ENCODE measurements around the gene CFAP61.

The CFAP61 gene

DNA sequence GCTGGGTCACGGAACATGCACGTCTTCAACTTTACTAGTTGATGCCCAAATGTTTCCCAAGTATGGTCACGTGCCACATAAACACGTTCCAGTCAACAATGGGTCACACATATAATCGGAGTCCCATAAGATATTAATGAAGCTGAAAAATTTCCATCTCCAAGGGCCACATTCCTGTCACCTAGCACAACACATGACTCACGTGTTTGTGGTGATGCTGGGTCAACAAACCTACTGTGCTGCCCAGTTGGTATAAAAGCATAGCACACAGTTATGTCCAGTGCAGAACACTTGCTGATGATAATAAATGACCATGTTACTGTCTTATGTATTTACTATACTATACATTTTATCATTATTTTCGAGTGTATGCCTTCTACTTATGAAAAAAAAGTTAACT lies 247.6 kb downstream of the CFAP61 start:
- no peak for DNase-seq (ENCODE audit: low read depth, low spot score)
- H3K27ac ChIP-seq: no peak overlapping the region

DNA sequence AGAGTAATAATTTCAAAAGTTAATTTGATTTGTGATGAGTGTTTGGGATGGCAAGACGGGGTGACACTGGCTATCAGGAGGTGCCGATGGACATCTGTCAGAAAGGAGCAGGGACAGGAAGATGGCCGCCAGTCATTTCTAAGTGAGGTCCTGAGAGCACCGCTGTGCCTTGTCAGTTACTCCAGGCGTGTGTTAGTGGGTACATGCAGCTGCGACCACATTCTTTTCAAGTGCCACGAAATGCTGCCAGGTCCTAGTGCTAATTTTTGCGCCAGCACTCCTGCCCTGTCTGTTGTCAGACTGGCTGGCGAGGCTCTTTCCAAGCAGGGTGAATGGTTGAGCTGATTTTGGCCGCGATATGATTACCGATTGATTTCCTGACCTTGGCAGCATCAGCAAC lies 251.0 kb downstream of the CFAP61 start:
- no peak for DNase-seq (ENCODE audit: low read depth, low spot score)
- no peak overlapping the region for H3K27ac ChIP-seq

DNA sequence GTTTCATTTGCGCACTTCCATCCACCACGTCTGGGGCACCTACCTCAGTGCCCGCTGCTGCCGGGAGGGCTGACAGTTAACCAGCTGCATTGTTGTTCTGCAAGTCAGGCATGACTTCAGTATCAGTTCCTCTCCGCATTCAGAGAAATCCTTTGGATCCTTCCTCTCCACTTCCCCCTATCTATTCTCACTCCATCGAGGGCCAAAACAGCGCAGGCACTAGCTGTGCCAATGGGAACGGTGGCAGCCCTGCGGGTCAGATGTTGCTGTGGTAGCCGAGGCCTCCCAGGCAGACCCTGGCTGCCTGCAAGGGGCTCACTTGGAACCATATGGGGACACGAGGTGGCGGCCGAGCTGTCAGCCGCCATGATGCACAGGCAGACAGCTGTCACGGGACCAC lies 251.4 kb downstream of the CFAP61 start:
- H3K27ac ChIP-seq: no peak overlapping the region
- DNase-seq (ENCODE audit: low read depth, low spot score): no peak

DNA sequence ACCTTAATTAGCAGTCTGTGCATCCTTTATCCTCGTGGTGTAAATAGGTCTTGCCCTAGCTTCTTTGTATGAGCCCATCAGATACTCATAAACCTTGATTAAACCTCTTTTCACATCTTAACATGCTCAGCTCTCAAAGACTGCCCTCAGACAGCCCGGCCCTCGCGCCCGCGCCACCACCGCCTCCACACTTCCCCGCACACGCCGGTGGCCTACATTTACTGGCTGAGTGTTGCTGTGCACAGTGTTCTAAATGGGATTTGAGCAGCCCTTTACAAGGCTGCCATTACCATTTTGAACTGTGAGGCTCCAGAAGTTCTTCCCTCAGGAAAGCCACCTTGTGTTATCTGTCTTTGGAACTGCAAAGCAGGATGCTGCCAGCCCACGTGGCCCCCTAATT lies 252.6 kb downstream of the CFAP61 start:
- H3K27ac ChIP-seq: no peak overlapping the region
- DNase-seq (ENCODE audit: low read depth, low spot score): no peak

DNA sequence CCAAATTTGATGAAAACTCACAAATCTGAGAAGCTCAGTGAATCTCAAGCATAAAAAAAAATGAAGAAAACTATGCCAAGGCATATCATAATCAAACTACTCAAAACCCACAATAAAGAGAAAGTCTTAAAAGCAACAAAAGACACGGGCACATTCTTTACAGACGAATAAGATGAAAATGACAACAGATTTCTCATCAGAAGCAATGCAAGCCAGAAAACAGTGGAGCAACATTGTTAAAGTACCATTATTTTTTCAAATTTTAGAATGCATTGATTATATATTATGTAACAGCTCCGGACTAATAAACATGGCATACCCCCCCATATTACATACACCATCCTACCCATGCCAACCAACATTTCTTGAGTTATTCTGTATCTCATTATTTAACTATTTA lies 260.2 kb downstream of the CFAP61 start:
- no peak for DNase-seq (ENCODE audit: low read depth, low spot score)
- H3K27ac ChIP-seq: no peak overlapping the region

DNA sequence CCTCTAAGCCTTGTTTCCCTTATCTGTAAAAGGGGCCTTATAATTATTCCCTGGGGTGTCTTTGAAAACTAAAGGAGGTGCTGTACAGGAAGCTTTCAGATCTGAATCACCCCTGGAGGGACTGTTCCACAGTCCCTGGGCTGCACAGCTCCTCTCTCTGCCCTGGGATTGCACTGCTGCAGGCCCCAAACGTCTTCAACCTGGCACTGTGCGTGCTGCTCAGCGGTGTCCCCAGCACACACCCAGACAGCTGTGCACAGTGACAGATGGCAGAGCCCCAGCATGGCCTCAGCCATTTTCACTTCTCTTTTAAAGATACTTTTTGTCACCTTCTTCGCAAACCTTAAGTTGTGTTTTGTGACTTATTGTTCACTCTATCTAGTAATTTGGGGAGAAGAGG lies 264.9 kb downstream of the CFAP61 start:
- no peak for DNase-seq (ENCODE audit: low read depth, low spot score)
- H3K27ac ChIP-seq: no peak overlapping the region

DNA sequence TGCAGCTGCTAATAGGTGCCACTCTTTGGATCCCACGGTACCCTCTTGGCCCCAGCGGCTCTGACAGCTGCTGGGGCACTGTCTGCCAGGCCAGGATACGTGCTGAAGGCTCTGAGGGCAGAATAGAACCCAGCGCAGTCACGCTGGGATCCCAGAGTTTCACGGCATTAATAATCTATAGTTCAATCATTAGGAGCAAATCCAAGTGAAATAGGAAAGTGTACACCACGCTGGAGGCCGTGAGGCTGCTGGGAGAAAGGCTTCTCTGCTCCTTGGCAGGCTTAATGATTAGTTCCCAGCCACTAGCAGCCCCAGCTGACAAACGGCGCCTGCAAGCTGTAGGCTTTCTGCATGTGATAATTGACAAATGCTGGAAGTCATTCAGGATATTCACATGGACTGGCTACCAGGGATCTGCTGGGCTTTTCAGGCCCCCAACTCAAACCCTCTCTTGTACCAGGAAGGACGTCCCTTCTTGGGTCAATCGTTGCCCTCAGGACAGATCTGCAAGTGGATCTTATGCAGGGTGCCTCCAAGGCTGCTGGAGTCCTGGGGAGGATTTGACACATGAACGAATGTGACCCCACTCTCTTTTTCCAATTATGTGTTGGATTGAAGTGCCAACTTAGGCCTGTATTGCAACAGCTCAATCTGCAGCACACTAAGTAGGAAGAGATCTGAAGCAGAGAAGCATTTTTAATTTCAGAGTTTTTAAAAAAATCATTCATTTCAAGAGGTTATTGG lies 265.5 kb downstream of the CFAP61 start:
- H3K27ac ChIP-seq: no peak overlapping the region
- no peak for DNase-seq (ENCODE audit: low read depth, low spot score)

DNA sequence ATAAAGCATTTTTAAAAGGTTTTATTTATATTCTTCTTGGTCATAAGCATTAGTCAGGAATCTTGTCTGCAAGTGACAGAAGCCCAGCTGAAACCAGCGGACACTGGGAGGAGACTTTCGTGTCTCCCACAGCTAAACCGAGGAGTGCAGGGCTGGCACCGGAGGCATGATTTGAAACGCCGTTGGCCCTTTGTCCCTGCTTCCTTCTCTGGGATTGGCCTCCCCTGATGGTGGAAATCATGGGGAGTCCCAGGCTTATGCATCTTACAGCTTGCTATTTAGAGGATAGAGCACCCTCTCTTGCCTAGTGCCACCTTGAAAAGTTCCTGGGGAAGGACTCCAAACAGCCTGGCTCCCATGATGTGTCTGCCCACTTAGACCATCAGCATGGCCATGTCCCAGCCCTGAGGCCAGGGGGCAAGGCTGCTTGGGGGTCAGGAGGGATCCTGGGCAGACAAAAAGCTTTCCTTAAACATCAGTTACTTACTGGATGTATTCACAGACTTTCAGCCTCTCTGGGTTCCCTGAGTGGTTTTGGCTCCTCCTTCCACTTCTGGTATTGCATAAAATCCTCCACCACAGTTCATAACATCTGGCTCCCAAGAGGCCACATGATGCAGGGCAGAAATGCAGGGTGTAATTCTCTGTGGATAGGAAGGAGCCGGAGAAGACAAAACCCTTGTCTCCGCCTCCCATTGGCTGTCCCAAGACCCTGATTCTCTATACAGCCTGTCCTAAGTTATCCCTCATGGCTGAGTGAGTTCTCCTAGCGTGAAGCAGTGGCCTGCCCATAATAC lies 266.2 kb downstream of the CFAP61 start:
- DNase-seq (ENCODE audit: low read depth, low spot score): no peak
- H3K27ac ChIP-seq: no peak overlapping the region

DNA sequence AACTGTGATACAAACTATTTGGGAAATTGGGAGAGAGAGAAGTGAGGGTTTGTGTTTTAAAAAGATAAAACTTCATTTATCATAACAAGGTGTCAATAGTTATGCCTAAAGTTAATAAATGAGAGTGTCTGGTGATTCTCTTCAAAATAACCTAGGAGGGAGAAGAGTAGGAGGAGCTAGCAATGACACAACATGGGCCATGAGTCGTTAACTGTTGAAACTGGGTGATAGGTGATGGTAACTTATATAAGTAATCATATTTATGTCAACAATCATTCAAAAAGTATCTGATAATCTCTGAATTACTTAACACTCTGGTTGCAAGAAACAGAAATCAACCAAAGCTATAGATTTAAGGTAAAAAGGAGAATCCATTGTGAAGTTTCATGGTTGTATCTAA lies 268.8 kb downstream of the CFAP61 start:
- no peak for DNase-seq (ENCODE audit: low read depth, low spot score)
- no peak overlapping the region for H3K27ac ChIP-seq

DNA sequence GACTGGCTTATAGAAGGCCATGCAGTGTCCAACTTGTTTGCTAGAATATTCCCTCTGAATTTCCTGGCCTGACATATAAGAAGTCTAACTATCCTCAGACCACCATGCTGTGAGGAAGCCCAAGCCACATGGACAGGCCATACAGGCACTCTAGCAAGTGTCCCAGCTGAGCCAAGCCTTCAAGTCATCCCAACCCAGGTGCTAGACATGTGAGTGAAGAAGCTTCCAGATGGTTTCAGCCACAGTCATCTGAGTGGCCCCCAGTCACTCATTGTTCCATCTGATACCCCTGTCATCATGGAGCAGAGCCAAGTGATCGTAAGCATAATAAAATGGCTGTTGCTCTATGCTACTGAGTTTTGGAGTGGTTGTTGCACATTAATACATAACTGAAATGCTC lies 269.6 kb downstream of the CFAP61 start:
- H3K27ac ChIP-seq: no peak overlapping the region
- DNase-seq (ENCODE audit: low read depth, low spot score): no peak

DNA sequence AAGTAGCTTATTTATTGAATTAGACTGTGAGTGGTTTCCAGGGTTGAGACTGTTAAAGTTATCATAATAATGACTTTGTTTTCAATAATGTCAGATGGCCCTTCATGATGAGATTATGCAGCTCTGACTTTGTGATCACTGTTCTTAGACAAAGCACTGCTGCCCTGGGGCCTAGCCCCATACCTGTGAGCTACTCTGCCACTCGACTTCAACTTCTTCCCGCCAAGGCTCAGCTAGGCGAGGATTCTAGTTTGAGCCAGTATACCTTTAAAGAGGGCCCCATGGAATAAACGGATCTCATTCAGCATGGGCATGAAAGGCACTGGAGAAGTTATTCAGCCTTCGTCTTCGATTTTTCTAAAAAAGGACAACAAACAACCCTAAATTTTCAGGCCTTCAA lies 270.6 kb downstream of the CFAP61 start:
- H3K27ac ChIP-seq: no peak overlapping the region
- DNase-seq (ENCODE audit: low read depth, low spot score): no peak

DNA sequence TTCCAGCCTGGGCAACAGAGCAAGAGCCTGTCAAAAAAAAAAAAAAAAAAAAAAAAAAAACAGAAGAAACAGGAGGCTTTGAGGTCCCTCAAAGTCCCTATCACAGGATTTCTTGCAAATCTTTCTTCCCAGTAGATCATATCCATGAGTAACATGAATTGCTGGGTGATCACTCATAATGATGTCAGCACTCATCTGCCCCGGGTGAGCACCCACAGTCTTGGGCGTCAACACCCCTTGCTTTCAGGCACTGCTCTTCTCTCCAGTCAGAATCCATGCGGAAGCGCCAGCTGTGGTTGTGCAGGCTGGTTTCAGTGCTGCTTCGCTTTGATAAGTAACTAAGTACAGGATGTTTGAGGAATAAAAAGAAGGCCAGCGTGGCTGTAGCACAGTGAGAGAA lies 275.4 kb downstream of the CFAP61 start:
- no peak for DNase-seq (ENCODE audit: low read depth, low spot score)
- no peak overlapping the region for H3K27ac ChIP-seq

DNA sequence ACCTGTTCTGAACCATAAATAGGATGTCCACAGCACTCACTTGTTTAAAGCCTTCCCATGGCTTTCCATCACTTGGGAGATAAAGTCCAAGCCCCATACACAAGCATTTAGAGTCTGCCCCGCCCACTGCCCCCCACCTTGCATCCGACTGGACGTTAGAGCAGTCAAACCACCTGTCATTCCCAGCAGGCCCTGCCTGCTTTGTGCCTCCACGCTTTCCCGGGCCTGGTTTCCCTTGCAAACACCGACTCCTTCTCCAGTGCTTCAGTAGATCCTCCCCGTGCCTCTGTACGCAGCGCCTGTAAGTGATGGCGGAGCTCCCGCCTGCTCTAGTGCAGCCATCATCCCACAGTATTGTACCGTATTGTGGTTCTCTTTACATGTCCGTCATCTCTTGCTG lies 277.2 kb downstream of the CFAP61 start:
- no peak for DNase-seq (ENCODE audit: low read depth, low spot score)
- H3K27ac ChIP-seq: no peak overlapping the region

DNA sequence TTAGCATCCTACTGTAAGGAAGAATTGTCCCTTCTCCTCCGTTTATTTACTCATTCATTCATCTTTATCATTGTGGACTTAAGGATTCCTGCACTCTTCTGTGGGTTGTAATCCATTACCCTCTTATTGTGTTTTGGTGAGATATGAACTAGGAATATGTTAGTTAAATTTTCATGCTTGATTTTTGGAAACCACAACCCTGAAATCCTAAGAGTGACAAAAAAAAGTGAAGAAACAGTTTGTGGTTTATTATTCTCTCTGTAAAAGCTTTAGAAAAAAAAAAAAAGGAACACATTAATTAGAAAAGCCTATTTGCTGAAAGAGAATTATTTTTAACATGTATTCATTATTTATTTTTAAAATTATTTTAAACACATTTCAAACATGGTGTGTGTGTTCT lies 278.8 kb downstream of the CFAP61 start:
- DNase-seq (ENCODE audit: low read depth, low spot score): no peak
- H3K27ac ChIP-seq: no peak overlapping the region

DNA sequence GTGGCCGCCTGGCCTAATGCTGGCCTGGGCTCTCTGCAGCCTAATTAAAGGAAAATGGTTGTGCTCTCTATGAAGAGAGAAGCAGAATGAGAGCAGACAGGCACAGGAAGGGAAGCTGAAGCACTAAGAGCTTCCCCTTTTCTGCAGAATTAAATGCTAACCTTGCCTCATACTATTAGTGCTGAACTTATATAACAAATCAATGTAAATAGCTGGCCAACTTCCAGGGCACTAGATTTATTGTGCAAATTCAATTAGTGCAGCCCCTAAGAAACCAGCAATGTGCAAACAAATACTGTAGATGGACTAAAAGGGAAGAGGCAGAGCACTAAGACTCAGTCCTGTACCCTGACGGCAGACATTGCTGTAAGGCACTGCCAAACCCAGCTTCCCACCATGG lies 279.5 kb downstream of the CFAP61 start:
- no peak for DNase-seq (ENCODE audit: low read depth, low spot score)
- H3K27ac ChIP-seq: no peak overlapping the region

DNA sequence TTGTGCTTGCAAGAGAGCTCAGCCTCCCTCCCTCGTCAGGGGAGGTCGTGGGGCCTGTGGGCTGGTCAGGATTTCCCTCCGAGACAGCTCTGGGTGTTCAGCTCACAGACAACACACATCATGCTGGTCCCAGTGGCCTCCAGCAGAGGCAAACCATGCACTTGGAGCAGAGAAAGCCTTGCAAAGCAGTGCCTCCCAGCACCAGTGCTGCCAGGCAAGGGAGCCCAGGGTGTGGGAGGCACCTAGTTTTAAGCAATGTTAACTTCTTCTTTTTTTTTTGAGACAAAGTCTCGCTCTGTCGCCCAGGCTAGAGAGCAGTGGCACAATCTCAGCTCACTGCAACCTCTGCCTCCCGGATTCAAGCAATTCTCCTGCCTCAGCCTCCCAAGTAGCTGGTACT lies 281.5 kb downstream of the CFAP61 start:
- DNase-seq (ENCODE audit: low read depth, low spot score): no peak
- H3K27ac ChIP-seq: no peak overlapping the region

DNA sequence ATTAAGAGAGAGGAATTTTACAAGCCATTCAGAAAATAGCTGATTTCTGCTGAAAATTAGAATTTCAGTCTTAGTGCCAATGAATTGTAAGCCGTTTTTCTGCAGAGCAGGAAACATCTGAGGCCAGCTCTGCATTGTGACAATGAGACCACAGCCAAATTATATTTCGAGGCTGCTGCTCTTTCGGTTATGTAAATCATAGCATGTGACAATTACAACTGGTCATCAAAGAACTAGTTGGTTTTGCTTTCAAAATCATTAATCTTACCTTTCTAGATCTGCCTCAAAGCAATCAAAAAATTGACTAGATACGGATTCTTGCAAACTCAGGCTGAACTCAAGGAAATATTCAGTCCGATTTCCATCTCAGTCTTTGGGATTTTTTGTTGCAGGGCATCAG lies 282.2 kb downstream of the CFAP61 start:
- H3K27ac ChIP-seq: no peak overlapping the region
- no peak for DNase-seq (ENCODE audit: low read depth, low spot score)

DNA sequence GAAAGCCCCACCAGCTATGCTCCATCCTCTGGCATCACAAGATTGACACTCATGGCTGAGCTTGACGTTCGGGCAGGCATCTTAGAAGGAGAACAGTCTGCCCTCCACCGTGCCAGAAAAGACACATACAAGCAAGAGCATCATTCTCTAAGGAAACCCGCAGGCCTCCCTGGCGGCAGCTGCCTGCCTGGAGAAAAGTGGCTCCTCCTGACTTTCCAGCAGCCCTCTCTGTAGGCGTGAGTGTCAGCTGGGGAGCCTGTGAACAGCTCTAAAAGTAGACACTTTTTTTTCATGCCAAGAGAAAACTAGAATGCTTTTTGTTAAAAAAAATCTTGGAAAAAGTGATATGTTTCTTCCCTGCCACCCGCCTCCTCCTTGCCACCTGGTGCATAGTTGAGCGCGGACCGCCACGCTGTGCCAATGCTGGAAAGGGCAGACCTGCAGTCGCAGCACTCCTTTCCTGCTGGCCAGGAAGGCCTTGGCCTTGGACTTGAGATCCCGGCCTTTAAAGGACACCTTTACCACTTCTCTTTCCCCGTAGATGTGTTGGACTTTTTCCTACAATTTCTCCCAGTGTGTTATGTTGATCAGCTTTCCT lies 285.9 kb downstream of the CFAP61 start:
- no peak for DNase-seq (ENCODE audit: low read depth, low spot score)
- H3K27ac ChIP-seq: no peak overlapping the region

DNA sequence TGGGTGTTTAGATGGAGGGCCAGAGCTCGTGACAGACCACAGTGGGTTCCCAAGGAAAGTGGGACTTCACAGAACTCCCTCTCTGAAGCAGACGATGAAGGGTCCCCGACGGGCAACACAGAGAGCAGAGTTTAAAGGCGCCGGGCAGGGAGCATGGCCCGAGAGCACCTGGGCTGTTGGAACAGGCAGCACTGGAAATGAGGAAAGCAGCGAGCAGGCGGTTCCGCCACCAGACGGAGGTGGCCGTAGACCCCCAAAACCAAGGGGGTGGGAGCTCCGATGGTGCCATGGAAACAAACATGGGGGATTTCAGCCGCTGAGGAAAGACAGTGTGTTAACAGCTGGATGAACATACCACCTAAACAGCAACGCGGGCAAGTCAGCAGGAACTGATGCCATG lies 288.1 kb downstream of the CFAP61 start:
- H3K27ac ChIP-seq: no peak overlapping the region
- no peak for DNase-seq (ENCODE audit: low read depth, low spot score)

DNA sequence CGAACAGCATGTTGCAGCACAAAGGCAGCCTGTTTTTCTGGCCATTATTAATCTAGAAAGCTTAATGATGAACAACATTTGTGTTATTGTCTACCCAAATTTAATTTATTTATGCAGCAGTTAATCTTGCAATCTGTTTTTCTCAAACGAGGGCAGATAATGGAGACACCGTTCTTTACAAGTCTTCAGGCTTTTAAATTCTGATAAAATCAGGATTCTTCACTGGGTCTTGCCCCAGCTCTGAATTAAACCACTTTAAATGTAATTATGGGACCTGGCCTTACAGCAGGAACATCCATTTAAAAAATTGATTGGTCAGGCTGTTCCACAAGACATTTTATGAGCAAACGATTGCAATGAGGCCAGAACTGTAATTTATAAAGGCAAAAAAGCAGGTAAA lies 289.0 kb downstream of the CFAP61 start:
- H3K27ac ChIP-seq: no peak overlapping the region
- no peak for DNase-seq (ENCODE audit: low read depth, low spot score)

DNA sequence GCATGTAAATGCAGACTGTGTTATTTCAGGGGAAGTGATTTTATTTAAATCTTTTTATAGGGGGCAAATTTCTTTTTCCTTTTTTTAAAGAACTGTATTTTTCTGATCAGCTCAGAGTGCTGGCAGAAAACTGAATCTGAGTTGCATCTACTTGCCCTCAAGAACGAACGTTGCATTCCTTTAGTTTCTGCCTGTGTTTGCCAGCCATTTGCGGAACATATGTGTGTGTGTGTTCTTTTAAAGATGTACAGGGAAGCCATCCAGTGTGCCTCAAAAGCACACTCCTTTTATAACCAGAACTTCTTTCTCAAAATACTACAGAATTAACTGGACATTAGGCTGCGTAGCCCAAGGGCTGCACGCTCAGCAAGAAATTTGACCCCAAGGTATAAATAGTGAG lies 289.7 kb downstream of the CFAP61 start:
- no peak overlapping the region for H3K27ac ChIP-seq
- DNase-seq (ENCODE audit: low read depth, low spot score): no peak

DNA sequence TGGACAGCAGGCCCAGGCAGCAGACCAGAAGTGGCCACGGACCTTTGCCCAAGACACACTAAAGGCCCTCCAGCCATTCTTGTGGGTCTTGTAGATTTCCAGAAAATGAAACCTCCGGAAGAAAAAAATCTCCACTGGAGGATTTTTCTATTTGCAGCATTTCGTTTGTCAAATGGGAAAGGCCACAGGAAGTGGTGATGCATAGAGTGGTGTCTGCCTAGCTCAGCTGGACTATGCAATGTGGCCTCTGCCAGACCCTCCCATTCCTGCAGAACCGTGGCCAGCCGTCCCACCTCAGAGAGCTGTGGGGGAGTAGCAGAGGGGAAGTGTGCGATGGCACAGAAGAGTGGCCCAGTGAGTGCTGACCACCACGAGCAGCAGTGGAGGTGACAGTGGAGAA lies 291.6 kb downstream of the CFAP61 start:
- no peak for DNase-seq (ENCODE audit: low read depth, low spot score)
- H3K27ac ChIP-seq: no peak overlapping the region

Measured in epithelial cell of prostate (primary cell).